HG03095 (cell line): Measurements from ENCODE around the gene SETSIP.
"Not testable (repeated sequence)": the region's sequence is repeated elsewhere in the genome, so short reads cannot be mapped to it uniquely, and the experiment has no call there.

Source experiments
- ATAC-seq: cut with Tn5 transposase; IDR thresholded peaks from one replicate; pipeline ENCODE4 v1.9.1; 2021; ENCODE audit warnings: moderate library complexity; ENCODE audit not compliant: unreplicated experiment

Gene SETSIP

DNA sequence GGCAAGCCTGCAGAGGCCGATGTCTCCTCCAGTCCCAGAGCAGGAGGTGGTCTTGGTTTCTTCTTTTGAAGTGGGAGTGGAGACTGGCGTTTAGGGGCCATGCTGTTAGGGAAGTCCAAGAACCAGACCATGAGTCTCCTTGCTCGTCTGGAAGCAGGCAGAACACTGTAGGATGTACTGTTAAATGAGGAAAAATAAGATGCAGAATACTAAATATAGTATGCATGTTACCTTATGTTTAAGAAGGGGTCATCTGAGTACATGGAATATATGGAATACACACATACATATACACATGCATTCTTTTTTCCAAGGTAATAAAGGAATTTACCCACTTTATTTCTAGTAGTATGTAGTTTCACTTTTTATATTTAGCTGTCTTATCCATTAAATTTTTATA is at the start of gene SETSIP:
SETSIP (minus strand) TSS at position 101 of the 400 bp plus-strand sequence; CDS start at position 101, 0 bp downstream.
- ATAC-seq: no peak

GRCh38 chr1:92123868-92124267 is 48.7 kb upstream of the SETSIP start:
- no peak for ATAC-seq

- ATAC-seq: no peak
Measured at GRCh38 chr1:92118826-92119225, 43.6 kb upstream of the SETSIP start.

- ATAC-seq: no peak
Measured at GRCh38 chr1:92117526-92117925, 42.3 kb upstream of the SETSIP start.

- ATAC-seq: no peak
Measured at GRCh38 chr1:92108631-92109030, 33.4 kb upstream of the SETSIP start.

DNA sequence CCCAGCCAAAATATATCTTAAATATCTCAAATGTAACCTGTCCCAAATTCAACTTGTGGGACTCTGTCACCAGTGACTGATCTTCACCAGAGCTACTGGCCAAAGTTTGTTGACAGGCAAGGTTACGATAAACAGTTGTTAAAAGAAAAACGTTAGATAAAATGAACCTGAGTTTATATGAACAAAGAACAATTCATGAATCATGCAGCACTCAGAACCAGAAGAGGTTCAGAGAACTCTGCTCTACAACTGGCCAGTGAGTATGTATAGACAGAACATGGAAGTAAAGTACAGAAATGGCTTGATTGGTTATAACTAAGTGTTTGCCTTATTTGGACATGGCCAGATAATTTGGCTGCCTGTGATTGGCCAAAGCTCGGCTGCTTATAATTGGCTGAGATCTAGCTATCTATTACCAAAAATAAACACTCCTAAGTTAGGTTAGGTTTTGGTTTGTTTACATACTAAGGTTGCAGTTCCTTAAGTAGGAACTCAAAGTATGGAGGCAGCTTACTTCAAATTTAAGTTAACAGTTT is 30.4 kb upstream of the SETSIP start:
- ATAC-seq: no peak

- ATAC-seq: no peak
Measured at GRCh38 chr1:92096317-92096716, 21.1 kb upstream of the SETSIP start.

DNA sequence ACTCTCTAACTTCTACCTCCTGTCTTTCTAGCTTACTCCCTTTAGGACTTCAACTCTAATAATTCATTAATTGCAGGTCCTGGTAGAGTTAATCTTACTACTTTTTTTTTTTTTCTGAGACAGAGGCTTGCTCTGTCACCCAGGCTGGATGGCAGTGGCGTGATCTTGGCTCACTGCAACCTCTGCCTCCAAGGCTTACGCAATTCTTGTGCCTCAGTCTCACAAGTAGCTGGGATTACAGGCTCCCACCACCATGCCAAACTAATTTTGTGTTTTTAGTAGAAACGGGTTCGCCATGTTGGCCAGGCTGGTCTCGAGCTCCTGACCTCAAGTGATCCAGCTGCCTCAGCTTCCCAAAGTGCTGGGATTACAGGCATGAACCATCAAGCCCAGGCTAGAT is 20.7 kb upstream of the SETSIP start:
- no peak for ATAC-seq

- no peak for ATAC-seq
Measured at GRCh38 chr1:92094595-92094994, 19.4 kb upstream of the SETSIP start.

GRCh38 chr1:92094090-92094489 is 18.9 kb upstream of the SETSIP start:
- ATAC-seq: no peak

DNA sequence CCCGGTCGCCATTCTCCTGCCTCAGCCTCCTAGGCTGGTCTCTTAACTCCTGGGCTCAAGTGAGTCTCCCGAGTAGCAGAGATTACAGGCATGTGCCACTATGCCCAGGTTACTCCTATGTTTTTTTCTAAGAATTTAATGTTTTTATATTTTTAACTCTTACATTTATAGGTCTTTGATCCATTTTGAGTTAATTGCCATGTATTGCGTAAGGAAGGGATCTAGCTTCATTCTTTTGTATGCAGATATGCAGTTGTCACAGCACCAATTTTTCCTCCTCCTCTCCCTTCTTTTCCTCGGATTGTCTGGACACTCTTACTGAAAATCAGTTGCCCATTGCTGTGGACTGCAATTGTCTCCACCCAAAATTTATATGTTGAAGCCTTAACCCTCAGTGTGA is 16.4 kb upstream of the SETSIP start:
- ATAC-seq: no peak

GRCh38 chr1:92087542-92087941 is 12.3 kb upstream of the SETSIP start:
- ATAC-seq: no peak

DNA sequence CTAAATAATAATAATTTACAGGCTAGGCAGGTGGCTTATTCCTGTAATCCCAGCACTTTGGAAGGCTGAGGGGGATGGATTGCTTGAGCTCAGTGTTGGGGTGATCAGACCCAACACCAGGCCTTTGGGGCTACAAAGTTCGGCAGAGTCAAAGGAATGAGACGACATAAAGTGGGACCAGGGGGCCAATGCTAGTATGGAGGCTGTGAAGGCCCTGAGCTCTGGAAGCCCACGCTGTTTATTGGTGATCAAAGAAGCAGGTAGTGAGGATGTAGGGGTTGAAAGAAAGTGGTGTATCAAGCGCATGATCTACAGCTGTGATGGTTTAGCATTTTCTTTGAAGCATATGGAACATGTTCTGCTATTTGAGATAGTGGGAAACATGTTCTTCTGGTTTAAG is 10.5 kb upstream of the SETSIP start:
- ATAC-seq: no peak

GRCh38 chr1:92084651-92085050 is 9.4 kb upstream of the SETSIP start:
- ATAC-seq: no peak

DNA sequence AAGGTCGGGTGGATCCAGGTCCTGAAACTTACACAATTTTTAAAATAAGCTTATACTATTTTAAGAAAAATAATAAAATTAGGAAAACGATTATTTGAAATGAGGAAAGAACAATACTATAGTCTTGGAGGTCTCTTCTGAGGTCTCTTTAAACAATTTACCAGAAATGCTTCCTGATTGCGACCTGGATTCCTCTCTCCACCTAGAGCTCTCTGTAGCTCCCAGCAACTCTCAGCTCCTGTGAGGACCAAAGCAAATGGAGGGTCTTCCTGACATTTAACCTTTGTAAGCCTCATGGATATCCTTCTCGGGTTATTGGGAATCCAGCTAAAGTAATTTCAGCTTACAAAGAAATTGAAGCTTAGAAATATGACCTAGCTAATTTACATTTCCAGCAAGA is 5.8 kb upstream of the SETSIP start:
- ATAC-seq: no peak

DNA sequence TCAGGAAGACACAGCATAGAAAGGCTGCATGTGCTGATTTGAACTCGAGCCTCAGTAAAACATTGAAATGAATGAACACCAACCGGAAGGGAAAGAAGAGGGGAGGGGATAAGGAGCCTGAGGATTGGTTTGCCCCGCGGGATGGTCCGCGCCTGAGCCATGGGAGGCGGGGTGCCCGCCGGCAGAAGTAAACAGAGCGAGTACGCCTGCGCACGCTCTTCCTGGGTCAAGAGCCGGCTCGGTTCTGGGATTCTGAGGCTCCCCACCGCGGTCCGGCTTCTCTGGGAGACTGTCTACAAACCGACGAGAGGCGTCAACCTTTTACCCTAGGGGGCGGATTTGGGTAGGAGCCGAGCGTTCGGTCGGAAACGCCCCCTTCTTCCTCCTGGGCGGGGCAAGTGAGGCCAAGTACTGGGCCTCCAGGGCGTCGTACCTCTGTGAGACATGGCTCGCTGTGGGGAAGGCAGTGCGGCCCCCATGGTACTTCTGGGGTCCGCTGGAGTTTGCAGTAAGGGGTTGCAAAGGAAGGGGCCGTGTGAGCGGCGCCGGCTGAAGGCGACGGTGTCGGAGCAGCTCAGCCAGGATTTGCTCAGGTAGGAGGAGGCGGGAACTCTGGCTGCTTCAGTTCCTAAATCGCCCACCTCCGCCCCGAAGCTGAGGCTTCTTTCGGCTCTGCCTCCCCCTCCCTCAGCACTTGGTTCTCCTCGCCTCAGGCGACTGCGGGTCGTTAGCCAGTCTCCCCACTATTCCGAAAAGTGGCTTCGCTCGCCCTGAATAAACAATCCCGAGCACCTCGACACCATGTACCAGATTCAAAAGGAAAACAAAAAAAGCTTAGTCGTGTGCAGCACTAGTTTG is 5.1 kb upstream of the SETSIP start, which contains the start of gene BTBD8:
BTBD8 (plus strand) TSS at position 218 of the 858 bp plus-strand sequence; CDS start at position 445, 227 bp downstream.
- peak; percentile 95 for ATAC-seq

DNA sequence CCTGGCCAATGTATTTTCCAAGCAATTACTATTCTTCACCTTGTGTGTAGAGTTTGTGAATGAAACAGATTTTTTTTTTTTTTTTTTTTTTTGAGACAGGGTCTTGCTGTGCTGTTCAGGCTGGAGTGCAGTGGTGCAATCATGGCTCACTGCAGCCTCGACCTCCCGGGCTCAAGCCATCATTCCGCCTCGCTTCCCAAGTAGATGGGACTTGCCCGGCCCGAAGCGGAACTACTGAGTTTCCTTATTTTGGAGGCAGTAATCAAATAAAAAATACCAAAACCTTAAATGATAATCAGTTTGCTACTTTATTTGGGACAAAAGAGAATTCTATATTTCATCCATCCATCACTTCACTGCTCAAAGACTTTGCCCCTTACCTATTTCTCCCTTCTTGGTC is 4.2 kb upstream of the SETSIP start:
- ATAC-seq: no peak

DNA sequence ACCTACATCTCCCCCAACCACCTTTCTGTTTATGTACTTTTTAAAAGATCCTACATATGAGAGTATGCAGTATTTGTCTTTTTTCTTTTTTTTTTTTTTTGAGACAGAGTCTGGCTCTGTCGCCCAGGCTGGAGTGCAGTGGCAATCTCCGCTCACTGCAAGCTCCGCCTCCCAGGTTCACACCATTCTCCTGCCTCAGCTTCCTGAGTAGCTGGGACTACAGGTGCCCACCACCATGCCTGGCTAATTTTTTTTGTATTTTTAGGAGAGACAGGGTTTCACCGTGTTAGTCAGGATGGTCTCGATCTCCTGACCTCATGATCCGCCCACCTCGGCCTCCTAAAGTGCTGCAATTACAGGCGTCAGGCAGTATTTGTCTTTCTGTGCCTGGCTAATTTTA is 2.9 kb upstream of the SETSIP start:
- ATAC-seq: not testable (repeated sequence)

DNA sequence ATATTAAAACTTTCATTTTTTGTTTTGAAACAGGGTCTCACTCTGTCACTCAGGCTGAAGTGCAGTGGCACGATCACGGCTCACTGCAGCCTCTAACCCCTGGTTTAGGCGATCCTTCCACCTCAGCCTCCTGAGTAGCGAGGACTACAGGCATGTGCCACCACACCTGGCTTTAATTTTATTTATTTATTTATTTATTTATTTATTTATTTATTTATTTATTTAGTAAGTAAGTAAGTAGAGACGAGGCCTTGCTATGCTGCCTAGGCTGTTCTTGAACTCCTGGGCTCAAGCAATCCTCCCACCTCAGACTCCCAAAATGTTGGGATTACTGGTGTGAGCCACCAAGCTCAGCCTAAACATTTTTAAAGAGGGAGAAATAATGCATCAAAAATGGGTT is 1.2 kb upstream of the SETSIP start:
- ATAC-seq: no peak

DNA sequence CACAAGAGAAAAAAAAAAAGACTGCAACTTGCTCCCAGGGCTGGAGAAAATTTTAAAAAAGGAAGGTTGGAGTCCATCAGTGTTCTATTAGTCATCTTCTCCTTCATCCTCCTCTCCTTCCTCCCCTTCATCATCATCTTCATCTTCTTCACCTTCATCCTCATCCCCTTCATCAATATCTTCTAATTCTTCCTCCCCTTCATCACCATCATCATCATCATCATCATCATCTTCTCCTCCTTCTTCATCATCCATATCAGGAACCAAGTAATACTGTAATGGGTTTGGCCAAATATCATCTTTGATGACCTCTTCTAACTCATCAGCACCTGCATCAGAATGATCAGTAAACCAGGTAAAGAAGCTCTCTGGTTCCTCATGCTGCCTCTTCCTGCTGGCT is 765 bp downstream of the SETSIP start:
- ATAC-seq: not testable (repeated sequence)

DNA sequence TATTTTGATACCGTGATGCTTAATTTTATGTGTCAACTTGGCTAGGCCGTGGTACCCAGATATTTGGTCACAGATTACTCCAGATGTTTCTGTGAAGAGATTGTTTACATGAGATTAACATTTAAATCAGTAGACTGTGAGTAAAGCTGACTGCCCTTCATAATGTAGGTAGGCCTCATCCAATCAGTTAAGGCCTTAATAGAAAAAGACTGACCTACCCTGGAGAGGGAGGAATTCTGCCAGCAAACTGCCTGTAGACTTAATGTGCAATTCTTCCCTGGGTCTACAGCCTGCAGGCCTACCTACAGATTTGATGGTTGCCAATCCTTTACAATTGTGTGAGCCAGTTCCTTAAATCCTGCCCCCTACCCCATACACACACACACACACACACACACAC is 4.3 kb downstream of the SETSIP start:
- ATAC-seq: no peak

- ATAC-seq: no peak
Measured at GRCh38 chr1:92066321-92066720, 8.9 kb downstream of the SETSIP start.
